Amygdala (tissue), 56 donors: ENCODE data around the gene SLC25A27.
"Not testable (repeated sequence)": the region's sequence is repeated elsewhere in the genome, so short reads cannot be mapped to it uniquely, and the experiment has no call there.

Source experiments
- DNase-seq, 56 donors: peaks; one replicate each; lab custom pipeline; 2025; lab: John Stamatoyannopoulos, UW

SLC25A27 gene

GRCh38 chr6:46652603-46653438 is at the start of gene SLC25A27, which contains the start of gene CYP39A1:
Gene SLC25A27, plus strand, starts transcription at chr6:46652975. Its CDS starts 218 bp downstream, at chr6:46653193.
Gene CYP39A1, minus strand, starts transcription at chr6:46652818. Its CDS starts 236 bp downstream, at chr6:46652582.
- DNase-seq: peak; percentile 68 to 96 (median 86)

- DNase-seq: no peak
These were observed 47.5 kb upstream of the SLC25A27 start for GRCh38 chr6:46605091-46605797.

GRCh38 chr6:46606338-46606737 is 46.4 kb upstream of the SLC25A27 start:
- DNase-seq: peak in 2 of 56 donors; percentile 1 to 59

- DNase-seq: no peak
These were observed 41.8 kb upstream of the SLC25A27 start for GRCh38 chr6:46610862-46611553.

- DNase-seq: peak in 4 of 56 donors; percentile 0 to 17 (median 2)
These were observed 40.1 kb upstream of the SLC25A27 start for GRCh38 chr6:46612645-46613044.

GRCh38 chr6:46618726-46619125 is 34.0 kb upstream of the SLC25A27 start:
- no peak for DNase-seq

- DNase-seq: peak in 1 of 56 donors; percentile 38
These were observed 26.4 kb upstream of the SLC25A27 start for GRCh38 chr6:46626228-46626909.

GRCh38 chr6:46626976-46627375 is 25.8 kb upstream of the SLC25A27 start:
- no peak for DNase-seq

GRCh38 chr6:46628498-46628897 is 24.3 kb upstream of the SLC25A27 start:
- DNase-seq: no peak

- DNase-seq: peak in 3 of 56 donors; percentile 1 to 27 (median 8)
These were observed 23.8 kb upstream of the SLC25A27 start for GRCh38 chr6:46628976-46629375.

GRCh38 chr6:46629691-46630090 is 23.1 kb upstream of the SLC25A27 start:
- no peak for DNase-seq

- DNase-seq: no peak
These were observed 20.7 kb upstream of the SLC25A27 start for GRCh38 chr6:46632053-46632452.

GRCh38 chr6:46635462-46635861 is 17.3 kb upstream of the SLC25A27 start:
- DNase-seq: no peak

- DNase-seq: no peak
These were observed 15.6 kb upstream of the SLC25A27 start for GRCh38 chr6:46637145-46637544.

- DNase-seq: no peak
These were observed 14.8 kb upstream of the SLC25A27 start for GRCh38 chr6:46637933-46638332.

GRCh38 chr6:46638650-46639049 is 14.1 kb upstream of the SLC25A27 start:
- no peak for DNase-seq

GRCh38 chr6:46642928-46643751 is 9.6 kb upstream of the SLC25A27 start:
- DNase-seq: no peak

GRCh38 chr6:46645265-46645664 is 7.5 kb upstream of the SLC25A27 start:
- DNase-seq: no peak

- DNase-seq: not testable (repeated sequence)
These were observed 4.7 kb upstream of the SLC25A27 start for GRCh38 chr6:46648108-46648507.
